Endothelial cell of umbilical vein (primary cell): Measurements from ENCODE around the gene MYOD1. TPM values are rescaled to one million over a fixed set of nuclear protein-coding genes. Genes with fewer than 3 reads are reported as not detected.

Experiments used
- BruUV-seq: library from RNA; stranded (reverse); fragments of 400-500 nt; replicated peaks from 2 replicates; lab custom pipeline; 2021; lab: Mats Ljungman, UMichigan
- CTCF ChIA-PET: fragments of 300-600, 350-600 bp; sonication (Branson Sonifier 250); formaldehyde crosslinking; loops from one replicate; lab custom pipeline; 2021; ENCODE audit warnings: antibody characterized with exemption, inconsistent platforms; lab: Charles Lee
- POLR2A ChIA-PET: fragments of 300-600, 350-600 bp; sonication (Branson Sonifier 250); formaldehyde crosslinking; loops from one replicate; lab custom pipeline; 2021; ENCODE audit warnings: antibody characterized with exemption, inconsistent platforms; lab: Charles Lee
- DNase-seq: peaks from one replicate; pipeline ENCODE4 v3.0.0-alpha.2; 2011; ENCODE audit warnings: low read depth, low spot score
- FAIRE-seq: peaks from 2 replicates; lab custom pipeline; 2011; peaks lifted over from hg19 to GRCh38; lab: Jason Lieb, UNC
- H2AFZ ChIP-seq: 2 replicates; pipeline ENCODE4 v1.6.0; 2012; ENCODE audit warnings: low read depth, low read length, control low read depth, inconsistent platforms
- H3K27ac ChIP-seq: 2 replicates; pipeline ENCODE4 v1.5.1; 2011; ENCODE audit warnings: low read depth, mild to moderate bottlenecking, control low read depth, low read length, moderate library complexity; ENCODE audit not compliant: insufficient read depth
- H3K27me3 ChIP-seq, 2 experiments: 2 replicates each; pipeline versions ENCODE4 v1.6.0 to v1.6.1; 2011; ENCODE audit warnings: low read length in 2 of 2, mixed read lengths in 1 of 2; ENCODE audit not compliant: control insufficient read depth in 2 of 2, insufficient read depth in 2 of 2
- H3K36me3 ChIP-seq, 2 experiments: 2 replicates in 1 of 2; 3 replicates in 1 of 2; pipeline ENCODE4 v1.5.1; 2011; ENCODE audit warnings: low read length in 2 of 2, mild to moderate bottlenecking in 1 of 2, moderate library complexity in 1 of 2; ENCODE audit not compliant: control insufficient read depth in 2 of 2, insufficient read depth in 2 of 2; ENCODE audit errors: extremely low read depth in 1 of 2
- H3K4me1 ChIP-seq: 3 replicates; pipeline ENCODE4 v1.5.1; 2011; ENCODE audit warnings: mild to moderate bottlenecking, low read length; ENCODE audit not compliant: control insufficient read depth, insufficient read depth; ENCODE audit errors: extremely low read depth
- H3K4me2 ChIP-seq: 2 replicates; pipeline ENCODE4 v1.6.1; 2011; ENCODE audit warnings: low read length, control low read depth, mixed read lengths; ENCODE audit not compliant: insufficient read depth
- H3K4me3 ChIP-seq, 3 experiments: fragments of 200-600 bp in 1 of 3; sonication (generic), shearing (Covaris generic) in 1 of 3; replicated peaks in 1 of 3; 2 replicates each; pipeline ENCODE4 v1.5.1; 2011 to 2016; ENCODE audit warnings: control low read depth in 3 of 3, low read length in 3 of 3, mild to moderate bottlenecking in 2 of 3, inconsistent platforms in 1 of 3, low read depth in 1 of 3, moderate library complexity in 1 of 3; ENCODE audit not compliant: insufficient read depth in 1 of 3
- H3K79me2 ChIP-seq: 2 replicates; pipeline ENCODE4 v1.6.0; 2012; ENCODE audit warnings: low read length, inconsistent platforms; ENCODE audit not compliant: control insufficient read depth, insufficient read depth
- H3K9ac ChIP-seq: replicated peaks from 2 replicates; pipeline ENCODE3; 2011; ENCODE audit warnings: low read length, control low read depth; ENCODE audit not compliant: insufficient read depth; ENCODE audit errors: extremely low read depth
- H3K9me1 ChIP-seq: replicated peaks from 3 replicates; pipeline ENCODE4 v1.6.0; 2011; ENCODE audit warnings: mild to moderate bottlenecking, low read length; ENCODE audit not compliant: control insufficient read depth, insufficient read depth; ENCODE audit errors: extremely low read depth
- H3K9me3 ChIP-seq: replicated peaks from 2 replicates; pipeline ENCODE4 v1.5.1; 2012; ENCODE audit warnings: low read length, inconsistent platforms; ENCODE audit not compliant: control insufficient read depth, insufficient read depth
- H4K20me1 ChIP-seq: replicated peaks from 2 replicates; pipeline ENCODE3; 2011; ENCODE audit warnings: mild to moderate bottlenecking, low read length; ENCODE audit not compliant: control insufficient read depth, insufficient read depth; ENCODE audit errors: extremely low read depth
- CTCF ChIP-seq, 2 donors: IDR thresholded peaks; 1 replicate in 1 of 2; 2 replicates in 1 of 2; pipeline ENCODE4 v1.5.1; 2011; ENCODE audit warnings: low read length in 2 of 2, mild to moderate bottlenecking in 2 of 2, moderate library complexity in 2 of 2, control low read depth in 1 of 2, inconsistent platforms in 1 of 2, low read depth in 1 of 2; ENCODE audit not compliant: insufficient read depth in 1 of 2; ENCODE audit errors: extremely low read depth in 1 of 2
- EZH2 ChIP-seq: IDR thresholded peaks from 2 replicates; pipeline ENCODE4 v1.6.1; 2012; ENCODE audit warnings: borderline replicate concordance, low read depth, mild to moderate bottlenecking, moderate library complexity, low read length, inconsistent platforms; ENCODE audit not compliant: severe bottlenecking
- FOS ChIP-seq: IDR thresholded peaks from 2 replicates; pipeline ENCODE4 v1.6.1; 2011; ENCODE audit warnings: mild to moderate bottlenecking, low read length, moderate library complexity, borderline replicate concordance; ENCODE audit not compliant: insufficient read depth
- GATA2 ChIP-seq: IDR thresholded peaks from 2 replicates; pipeline ENCODE4 v1.7.0; 2011; ENCODE audit warnings: low read depth, mild to moderate bottlenecking, moderate library complexity, mixed read lengths, low read length; ENCODE audit not compliant: insufficient read length, insufficient read depth
- JUN ChIP-seq: IDR thresholded peaks from 2 replicates; pipeline ENCODE4 v1.6.1; 2011; ENCODE audit warnings: borderline replicate concordance, low read depth; ENCODE audit not compliant: insufficient read length, insufficient read depth
- MAX ChIP-seq: IDR thresholded peaks from 2 replicates; pipeline ENCODE4 v1.6.1; 2011; ENCODE audit not compliant: insufficient read depth, insufficient read length
- MYC ChIP-seq: IDR thresholded peaks from one replicate; pipeline ENCODE4 v1.6.1; 2011; ENCODE audit warnings: mild to moderate bottlenecking, low read depth, low read length
- POLR2A ChIP-seq: IDR thresholded peaks from 2 replicates; pipeline ENCODE4 v1.6.1; 2012; ENCODE audit warnings: low read depth, mild to moderate bottlenecking, control low read depth, low read length
- POLR2AphosphoS5 ChIP-seq: IDR thresholded peaks from 2 replicates; pipeline ENCODE4 v1.6.1; 2012; ENCODE audit warnings: low read depth, mild to moderate bottlenecking, control low read depth, low read length, moderate library complexity; ENCODE audit not compliant: insufficient read depth
- dilution Hi-C: fragments of 300-500 bp; cut with MboI; formaldehyde crosslinking; loops from one replicate; pipeline ENCODE4 v1.15.0; 2019; ENCODE audit warnings: low sequenced_read_pairs; ENCODE audit not compliant: extremely low pct_ligation_motif_present
- intact Hi-C: fragments of 100-400 bp; cut with micrococcal nuclease; formaldehyde crosslinking; loops from one replicate; pipeline ENCODE4 v1.10.0; 2022
- polyA plus RNA-seq, 4 experiments: library from polyadenylated mRNA; depleted of rRNA in 3 of 4; stranded (reverse) in 3 of 4; unstranded in 1 of 4; fragments of >200 nt; gene quantifications; 2 replicates each; pipeline versions ENCODE4 v1.2.1 to v1.2.3, GENCODE V29; 2011 to 2012; ENCODE audit warnings: missing spikeins in 1 of 4
- total RNA-seq: library from RNA; stranded (reverse); gene quantifications from 2 replicates; pipeline ENCODE4 v1.2.3, GENCODE V29; 2021

Gene MYOD1
- total and polyA plus RNA-seq, 2 donors (not counting 3 experiments of a cell fraction or from before 2014, with no cell fraction given) = not detected

- CTCF ChIA-PET = interaction anchor here (1.3 to 1.9 kb wide), 2 partner anchors 13 to 235 kb away, joined by 4 to 12 read pairs; no protein-coding TSS in a partner anchor
- H3K9me1 ChIP-seq = no peaks in the 10 kb centered on the region
- FAIRE-seq = no peak
- no peak overlapping the region for H3K9ac ChIP-seq
- DNase-seq = no peak
- H3K4me1 ChIP-seq = no peaks in the 10 kb centered on the region
- intact Hi-C loops (no loop called here), dilution Hi-C loops (no loop called here)
- no TSS peak for BruUV-seq
- H3K4me2 ChIP-seq = no peak overlapping the region
- TF ChIP-seq GATA2 = no peak
- no peak for TF ChIP-seq JUN
- no peak for TF ChIP-seq MYC
- no peak for TF ChIP-seq MAX
- no peak for TF ChIP-seq POLR2A
- TF ChIP-seq POLR2AphosphoS5 = no peak
- no peak for TF ChIP-seq CTCF (IDR thresholded peaks at IDR 0.05; ENCODE audit: extremely low read depth in 1 of 2, insufficient read depth in 1 of 2, low read depth in 1 of 2, low read length in 2 of 2)
- no peak for TF ChIP-seq FOS
- no peak for TF ChIP-seq EZH2
- no peak overlapping the region for H3K4me3 ChIP-seq
- no peaks in the 10 kb centered on the region for H4K20me1 ChIP-seq
- no peak overlapping the region for H2AFZ ChIP-seq
- no peaks in the 10 kb centered on the region for H3K9me3 ChIP-seq
- no peak overlapping the region for H3K27ac ChIP-seq
- POLR2A ChIA-PET = no interaction called here
- peaks cover 8 to 12% of the 10 kb centered on the region in 2 experiments for H3K27me3 ChIP-seq
- H3K79me2 ChIP-seq = no peaks in the 10 kb centered on the region
- no peaks in the 10 kb centered on the region for H3K36me3 ChIP-seq
These were observed 24.4 kb downstream of the MYOD1 start for GRCh38 chr11:17743808-17744119.
